Measurements from ENCODE around the gene GNB4. TPM values are rescaled to one million over a fixed set of nuclear protein-coding genes. Genes with fewer than 3 reads are reported as not detected.

The GNB4 gene
- total and polyA plus RNA-seq, 2 of the 8 experiments (the other 6 are each of a cell fraction or from before 2014, with no cell fraction given): 13.4 to 29.2 TPM

DNA sequence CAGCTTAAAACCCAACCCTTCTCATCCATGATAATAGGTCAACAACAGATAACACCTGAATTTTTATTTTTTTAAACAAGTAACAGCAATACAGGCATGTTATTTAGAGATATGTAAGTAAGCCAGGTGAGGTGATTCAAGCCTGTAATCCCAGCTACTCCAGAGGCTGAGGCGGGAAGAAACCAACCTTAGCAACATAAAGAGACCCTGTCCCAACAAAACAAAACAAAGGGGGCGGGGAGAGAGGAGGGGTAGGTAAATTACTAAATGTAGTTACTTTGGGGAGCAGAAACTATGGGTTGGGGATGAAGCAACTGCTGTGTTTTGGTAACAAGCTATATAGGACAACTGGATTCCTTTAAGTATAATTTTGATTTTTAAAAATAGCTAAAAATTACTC, 47.0 kb downstream of the GNB4 start:
- Histone ChIP-seq H3K27me3 (replicated peaks in 1 of 4; ENCODE audit: control insufficient read depth in 3 of 4, extremely low read depth in 1 of 4, insufficient read depth in 3 of 4, low read length in 3 of 4) (no peaks in the 10 kb centered on the region), H2AFZ (ENCODE audit: low read length) (no peak overlapping the region), H2BK5ac (ENCODE audit: low read depth, low read length) (no peak overlapping the region), H3K23me2 (ENCODE audit: low read depth, low read length) (no peaks in the 10 kb centered on the region), H3K4me3 (ENCODE audit: extremely low read depth in 1 of 4, insufficient read depth in 2 of 4, low read depth in 3 of 4, low read length in 4 of 4) (no peak overlapping the region), H4K91ac (replicated peaks; ENCODE audit: insufficient read length, low read length) (no peak overlapping the region), H3K36me3 (ENCODE audit: control insufficient read depth in 2 of 4, insufficient read depth in 4 of 4, low read length in 3 of 4) (peaks cover 0 to 4% (median 0%) of the 10 kb centered on the region in 4 experiments; a peak in 1 of 8 replicates), H4K5ac (ENCODE audit: insufficient read length, low read depth, low read length) (no peak overlapping the region), H3K9ac (replicated peaks in 1 of 4; ENCODE audit: extremely low read depth in 1 of 4, low read depth in 3 of 4, low read length in 3 of 4) (no peak overlapping the region), H2BK20ac (ENCODE audit: low read length) (no peak overlapping the region), H3K27ac (ENCODE audit: low read depth, low read length) (no peak overlapping the region), H3K23ac (ENCODE audit: insufficient read length) (no peak overlapping the region), H2BK120ac (replicated peaks; ENCODE audit: low read depth, low read length) (no peak overlapping the region), H3K14ac (ENCODE audit: insufficient read length) (no peak overlapping the region), H3K4ac (replicated peaks; ENCODE audit: insufficient read length, low read depth, low read length) (no peak overlapping the region), H2BK12ac (ENCODE audit: low read depth, low read length) (no peak overlapping the region), H3K4me2 (ENCODE audit: insufficient read depth in 1 of 2, low read depth in 2 of 2, low read length in 2 of 2) (no peak overlapping the region), H4K8ac (ENCODE audit: extremely low read depth, insufficient read depth, low read length) (no peak overlapping the region), H3K56ac (replicated peaks; ENCODE audit: insufficient read length, low read depth, low read length) (no peak overlapping the region), H3K9me3 (ENCODE audit: insufficient read depth in 2 of 2, low read depth in 1 of 2, low read length in 1 of 2) (no peaks in the 10 kb centered on the region), H3K18ac (ENCODE audit: extremely low read depth, low read length) (no peak overlapping the region), H3K79me1 (ENCODE audit: low read depth, low read length) (no peaks in the 10 kb centered on the region), H3K4me1 (replicated peaks in 1 of 4; ENCODE audit: control insufficient read depth in 3 of 4, insufficient read depth in 4 of 4, low read length in 3 of 4) (peaks cover 0 to 13% (median 4%) of the 10 kb centered on the region in 4 experiments; a peak in 3 of 7 replicates), H2BK15ac (ENCODE audit: low read length) (no peak overlapping the region), H4K20me1 (replicated peaks in 1 of 2; ENCODE audit: control insufficient read depth in 1 of 2, insufficient read depth in 2 of 2, low read length in 2 of 2) (no peaks in the 10 kb centered on the region), H3K79me2 (ENCODE audit: control insufficient read depth in 1 of 2, insufficient read depth in 2 of 2, low read length in 2 of 2) (no peaks in the 10 kb centered on the region), H2AK5ac (ENCODE audit: low read depth, low read length) (no peak overlapping the region)
- ChIA-PET CTCF (ENCODE audit: partially characterized antibody) (interaction anchor here (0.6 to 0.9 kb wide), 2 partner anchors 157 to 257 kb away, joined by 3 read pairs; no protein-coding TSS in a partner anchor), POLR2A (ENCODE audit: partially characterized antibody) (interaction anchor here (2.2 kb wide), 1 partner anchor 158 kb away, joined by 8 read pairs; the partner anchor contains the start of gene ACTL6A)
- no peak for TF ChIP-seq KDM4A (IDR thresholded peaks at IDR 0.05; ENCODE audit: low read depth, low read length, severe bottlenecking)
- no peak for TF ChIP-seq SIRT6 (IDR thresholded peaks at IDR 0.05; ENCODE audit: low read length)
- TF ChIP-seq SUZ12 (IDR thresholded peaks at IDR 0.05; ENCODE audit: low read length): no peak
- TF ChIP-seq RNF2 (IDR thresholded peaks at IDR 0.05; ENCODE audit: borderline replicate concordance, low read depth, low read length, missing control alignments, poor library complexity, severe bottlenecking): no peak
- no peak for TF ChIP-seq BACH1 (IDR thresholded peaks at IDR 0.05; ENCODE audit: low read length)
- TF ChIP-seq GABPA (IDR thresholded peaks at IDR 0.05; ENCODE audit: borderline replicate concordance, insufficient read depth, low read length): no peak
- no peak for TF ChIP-seq FOSL1 (IDR thresholded peaks at IDR 0.05; ENCODE audit: insufficient read depth, low read depth, low read length)
- no peak for TF ChIP-seq CEBPB (IDR thresholded peaks at IDR 0.05; ENCODE audit: low read depth, low read length)
- no peak for TF ChIP-seq SP2 (IDR thresholded peaks at IDR 0.05; ENCODE audit: low read length)
- no peak for TF ChIP-seq NANOG (IDR thresholded peaks at IDR 0.05; ENCODE audit: insufficient read depth, low read depth, low read length, poor library complexity, severe bottlenecking)
- no peak for TF ChIP-seq HDAC6 (IDR thresholded peaks at IDR 0.05; ENCODE audit: low read depth, low read length)
- TF ChIP-seq SP4 (IDR thresholded peaks at IDR 0.05; ENCODE audit: low read length): no peak
- TF ChIP-seq SIN3A (conservative IDR thresholded peaks at IDR 0.05 in 1 of 2, IDR thresholded peaks at IDR 0.05 in 1 of 2; ENCODE audit: low read depth in 1 of 2, low read length in 2 of 2): no peak
- no peak for TF ChIP-seq SRF (IDR thresholded peaks at IDR 0.05; ENCODE audit: low read depth, low read length)
- FAIRE-seq (no peak), DNase-seq (ENCODE audit: low read depth in 1 of 2, low spot score in 2 of 2) (no peak)
- 49% methylated on average over 2 of the region's 2 CpGs; no CpG with 5 or more reads in 1 of the 2 experiments for WGBS, 2 experiments (ENCODE audit: extremely low coverage in 1 of 2, insufficient coverage in 1 of 2, insufficient read length in 1 of 2, insufficient replicate concordance in 2 of 2, low coverage in 1 of 2, low lambda C conversion rate in 2 of 2, missing lambda C conversion rate in 1 of 2)

Measured in H1 (cell line).